SK-N-SH (cell line): ENCODE results near the gene DQX1. TPM values are rescaled to one million over a fixed set of nuclear protein-coding genes. Genes with fewer than 3 reads are reported as not detected.
A peak's percentile ranks its signal among the peaks of the same experiment; 100 is the strongest.

ENCODE experiments used
- CTCF ChIA-PET: fragments of 300-600, 350-600 bp; formaldehyde crosslinking; extraction: SDS; loops from one replicate; lab custom pipeline; 2021; lab: Yijun Ruan, JAX
- POLR2A ChIA-PET: fragments of 350-600 bp; sonication (Branson Sonifier 250); formaldehyde crosslinking; extraction: SDS; loops from one replicate; lab custom pipeline; 2020; ENCODE audit warnings: antibody characterized with exemption, inconsistent platforms; lab: Yijun Ruan, JAX
- DNase-seq: peaks from one replicate; pipeline ENCODE4 v3.0.0; 2012
- H2AFZ ChIP-seq: fragments of 200-600 bp; sonication (generic); 2 replicates; pipeline ENCODE4 v1.8.1; 2016; ENCODE audit warnings: antibody characterized with exemption, mild to moderate bottlenecking, low read depth
- H3F3A ChIP-seq: fragments of 200-600 bp; sonication (generic); replicated peaks from 2 replicates; pipeline ENCODE3; 2016; ENCODE audit warnings: antibody characterized with exemption, mild to moderate bottlenecking; ENCODE audit not compliant: insufficient read depth
- H3K27ac ChIP-seq, 2 experiments: fragments of 200-500 bp in 1 of 2; fragments of 200-600 bp in 1 of 2; sonication (Bioruptor generic) in 1 of 2; sonication (generic), shearing (Covaris generic) in 1 of 2; 2 replicates each; pipeline versions ENCODE4 v1.5.1 to v1.6.1; 2014 to 2016; ENCODE audit warnings: low read depth in 2 of 2, inconsistent platforms in 1 of 2, low read length in 1 of 2, mild to moderate bottlenecking in 1 of 2, mixed read lengths in 1 of 2
- H3K27me3 ChIP-seq: fragments of 200-600 bp; sonication (generic), shearing (Covaris generic); 2 replicates; pipeline ENCODE4 v1.6.1; 2016; ENCODE audit warnings: mixed run types; ENCODE audit not compliant: insufficient read depth
- H3K36me3 ChIP-seq, 2 experiments: fragments of 200-500 bp in 1 of 2; fragments of 200-600 bp in 1 of 2; sonication (Bioruptor generic) in 1 of 2; sonication (generic) in 1 of 2; replicated peaks in 1 of 2; 2 replicates each; pipeline versions ENCODE3 to v1.5.1; 2014 to 2016; ENCODE audit warnings: low read length in 1 of 2, mild to moderate bottlenecking in 1 of 2; ENCODE audit not compliant: insufficient read depth in 2 of 2, control insufficient read depth in 1 of 2
- H3K4me1 ChIP-seq, 2 experiments: fragments of 200-500 bp in 1 of 2; fragments of 200-600 bp in 1 of 2; sonication (Bioruptor generic) in 1 of 2; sonication (generic), shearing (Covaris generic) in 1 of 2; 2 replicates each; pipeline versions ENCODE4 v1.5.1 to v1.6.1; 2014 to 2016; ENCODE audit warnings: low read depth in 1 of 2, low read length in 1 of 2, mixed run types in 1 of 2; ENCODE audit not compliant: insufficient read depth in 2 of 2, control insufficient read depth in 1 of 2
- H3K4me2 ChIP-seq: fragments of 200-600 bp; sonication (generic), shearing (Covaris generic); 2 replicates; pipeline ENCODE4 v1.6.1; 2017; ENCODE audit warnings: mixed run types
- H3K4me3 ChIP-seq, 2 experiments: fragments of 200-500 bp in 1 of 2; fragments of 200-600 bp in 1 of 2; sonication (Bioruptor generic) in 1 of 2; sonication (generic), shearing (Covaris generic) in 1 of 2; 2 replicates each; pipeline versions ENCODE4 v1.5.1 to v1.8.1; 2014 to 2016; ENCODE audit warnings: low read depth in 2 of 2, inconsistent platforms in 1 of 2, low read length in 1 of 2, mild to moderate bottlenecking in 1 of 2, mixed read lengths in 1 of 2, moderate library complexity in 1 of 2
- H3K79me2 ChIP-seq: fragments of 200-600 bp; sonication (generic); 2 replicates; pipeline ENCODE4 v1.8.1; 2017; ENCODE audit warnings: mild to moderate bottlenecking; ENCODE audit not compliant: insufficient read depth
- H3K9ac ChIP-seq: fragments of 200-600 bp; sonication (generic); 2 replicates; pipeline ENCODE4 v1.6.1; 2017; ENCODE audit warnings: mixed run types
- H3K9me2 ChIP-seq: fragments of 200-600 bp; sonication (generic); 2 replicates; pipeline ENCODE4 v1.6.1; 2017; ENCODE audit warnings: mixed run types
- H3K9me3 ChIP-seq: fragments of 200-600 bp; sonication (generic); 2 replicates; pipeline ENCODE4 v1.6.1; 2017; ENCODE audit warnings: mixed run types, mild to moderate bottlenecking, moderate library complexity
- H4K20me1 ChIP-seq: fragments of 200-600 bp; sonication (generic); 2 replicates; pipeline ENCODE4 v1.6.1; 2017; ENCODE audit warnings: mild to moderate bottlenecking, mixed run types; ENCODE audit not compliant: insufficient read depth
- CHD2 ChIP-seq: fragments of 150-350 bp; IDR thresholded peaks from 2 replicates; pipeline ENCODE4 v1.6.1; 2018; ENCODE audit warnings: low read length; ENCODE audit not compliant: partially characterized antibody
- ELF1 ChIP-seq: IDR thresholded peaks from 2 replicates; pipeline ENCODE4 v1.4.0; 2012
- EP300 ChIP-seq, 2 experiments: IDR thresholded peaks; 2 replicates each; pipeline versions ENCODE4 v1.4.0 to v1.6.1; 2012; ENCODE audit warnings: borderline replicate concordance in 1 of 2, low read depth in 1 of 2, low read length in 1 of 2
- EZH2phosphoT487 ChIP-seq: fragments of 200-600 bp; sonication (generic); IDR thresholded peaks from 2 replicates; pipeline ENCODE4 v1.6.1; 2017; ENCODE audit warnings: low read depth, mixed run types, mild to moderate bottlenecking, antibody characterized with exemption, moderate library complexity, borderline replicate concordance
- FOXM1 ChIP-seq: IDR thresholded peaks from 2 replicates; pipeline ENCODE4 v1.4.0; 2012; ENCODE audit warnings: low read depth, mild to moderate bottlenecking
- GABPA ChIP-seq: IDR thresholded peaks from 2 replicates; pipeline ENCODE4 v1.4.0; 2012; ENCODE audit warnings: low read depth, mild to moderate bottlenecking
- GATA2 ChIP-seq: sonication (generic); formaldehyde crosslinking; IDR thresholded peaks from 2 replicates; pipeline ENCODE4 v1.5.0; 2020; ENCODE audit warnings: mild to moderate bottlenecking, missing genetic modification reagents
- JUND ChIP-seq: IDR thresholded peaks from 2 replicates; pipeline ENCODE4 v1.4.0; 2012
- MEF2A ChIP-seq: IDR thresholded peaks from 2 replicates; pipeline ENCODE4 v1.4.0; 2012; ENCODE audit warnings: low read depth, borderline replicate concordance
- MXI1 ChIP-seq: IDR thresholded peaks from 2 replicates; pipeline ENCODE4 v1.6.1; 2012; ENCODE audit warnings: mild to moderate bottlenecking, low read depth, low read length, improper control_type of control experiment
- NFIC ChIP-seq: IDR thresholded peaks from 2 replicates; pipeline ENCODE4 v1.4.0; 2012; ENCODE audit warnings: borderline replicate concordance
- NRF1 ChIP-seq: IDR thresholded peaks from 2 replicates; pipeline ENCODE4 v1.6.1; 2012; ENCODE audit warnings: low read depth, mild to moderate bottlenecking, low read length
- POLR2AphosphoS5 ChIP-seq: IDR thresholded peaks from 2 replicates; pipeline ENCODE4 v1.6.1; 2012; ENCODE audit warnings: low read depth, low read length
- RAD21 ChIP-seq: IDR thresholded peaks from 2 replicates; pipeline ENCODE4 v1.6.1; 2012; ENCODE audit warnings: mild to moderate bottlenecking, low read length
- RXRA ChIP-seq: IDR thresholded peaks from 2 replicates; pipeline ENCODE4 v1.4.0; 2012; ENCODE audit warnings: low read depth, mild to moderate bottlenecking, borderline replicate concordance
- SIN3A ChIP-seq: IDR thresholded peaks from 2 replicates; pipeline ENCODE4 v1.6.1; 2012; ENCODE audit warnings: low read depth, mild to moderate bottlenecking, low read length, moderate library complexity, borderline replicate concordance
- TAF1 ChIP-seq: IDR thresholded peaks from 2 replicates; pipeline ENCODE4 v1.6.1; 2012; ENCODE audit warnings: low read depth, mild to moderate bottlenecking, low read length, moderate library complexity, borderline replicate concordance
- TEAD4 ChIP-seq: IDR thresholded peaks from 2 replicates; pipeline ENCODE4 v1.4.0; 2012; ENCODE audit warnings: mild to moderate bottlenecking, borderline replicate concordance; ENCODE audit not compliant: insufficient read depth
- WGBS: methylation state at CpG from one replicate; pipeline ENCODE4 v1.1.6; 2017; ENCODE audit warnings: low lambda C conversion rate; 5-methylcytosine and 5-hydroxymethylcytosine counted together
- polyA plus RNA-seq, 3 experiments: library from polyadenylated mRNA; depleted of rRNA; stranded (reverse); fragments of >200 nt; gene quantifications; 2 replicates each; pipeline ENCODE4 v1.2.3, GENCODE V29; 2012
- TF ChIP-seq, protein P1 (sequence below): IDR thresholded peaks from 2 replicates; pipeline ENCODE4 v1.4.0; 2012; ENCODE audit warnings: low read depth, borderline replicate concordance
- TF ChIP-seq, protein P2 (sequence below): IDR thresholded peaks from 2 replicates; pipeline ENCODE4 v1.4.0; 2012; ENCODE audit warnings: low read depth

Gene DQX1
- polyA plus RNA-seq, 1 of the 3 experiments (the other 2 are of a cell fraction) = 1.6 TPM

DNA sequence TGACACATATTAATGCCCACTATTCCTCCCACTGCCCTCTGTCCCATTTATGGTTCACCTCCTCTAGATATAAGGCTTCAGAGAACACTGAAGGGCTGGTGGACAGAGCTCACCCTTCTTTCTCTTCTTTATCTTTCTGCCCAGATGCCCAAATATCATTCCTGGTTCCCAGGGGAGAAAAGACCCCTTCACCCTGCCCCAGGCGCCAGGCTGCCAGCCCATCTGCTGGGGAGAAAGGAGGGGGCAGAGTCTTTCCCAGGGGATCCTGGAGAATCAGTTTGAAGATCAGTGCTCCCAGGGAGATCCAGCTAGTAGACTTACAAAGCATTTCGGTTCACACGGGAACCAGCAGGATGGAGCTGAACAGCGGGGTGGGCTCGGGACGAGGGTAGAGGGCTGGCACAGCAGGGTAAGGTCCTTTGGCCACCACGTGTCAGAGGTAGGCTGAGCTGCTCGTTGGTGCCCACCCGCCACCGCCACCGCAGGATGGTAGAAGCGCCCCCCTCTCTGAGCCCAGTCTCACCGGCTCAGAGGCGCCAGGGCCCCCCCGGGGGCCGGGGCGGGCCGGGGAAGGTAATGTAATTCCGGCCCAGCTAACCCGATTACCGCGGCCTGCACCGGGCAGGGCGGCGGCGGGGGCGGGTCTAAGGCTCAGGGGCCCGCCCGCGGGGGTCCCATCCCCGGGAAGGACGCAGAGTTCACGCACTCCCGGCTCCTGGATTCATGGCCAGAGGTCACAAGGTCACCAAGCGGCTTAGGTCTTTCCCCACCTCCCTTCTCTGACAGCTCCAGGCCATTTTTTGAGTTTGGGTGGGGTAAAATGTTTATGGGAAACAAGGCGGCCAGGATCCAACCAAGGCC, 13.1 kb downstream of the DQX1 start:
- TF ChIP-seq MEF2A (no peak), RXRA (no peak), NRF1 (no peak), CHD2 (peak; percentile 40), RAD21 (no peak), GABPA (no peak), MXI1 (peak; percentile 86), POLR2AphosphoS5 (no peak), FOXM1 (0 out of 2 replicates have a peak, but pooled peaks have one; percentile 16), TEAD4 (0 out of 2 replicates have a peak, but pooled peaks have one; percentile 38), EZH2phosphoT487 (no peak), EP300 (IDR thresholded peaks at IDR 0.05; ENCODE audit: borderline replicate concordance in 1 of 2, low read depth in 1 of 2, low read length in 1 of 2) (peak; percentile 43 to 80; a peak in 3 of 4 replicates), JUND (no peak), NFIC (no peak), GATA2 (CRISPR knock-in tag) (no peak; the same call in 1 of the 2 replicates), TAF1 (no peak), ELF1 (no peak), SIN3A (0 out of 2 replicates have a peak, but pooled peaks have one; percentile 11)
- TF ChIP-seq, protein P1, sequence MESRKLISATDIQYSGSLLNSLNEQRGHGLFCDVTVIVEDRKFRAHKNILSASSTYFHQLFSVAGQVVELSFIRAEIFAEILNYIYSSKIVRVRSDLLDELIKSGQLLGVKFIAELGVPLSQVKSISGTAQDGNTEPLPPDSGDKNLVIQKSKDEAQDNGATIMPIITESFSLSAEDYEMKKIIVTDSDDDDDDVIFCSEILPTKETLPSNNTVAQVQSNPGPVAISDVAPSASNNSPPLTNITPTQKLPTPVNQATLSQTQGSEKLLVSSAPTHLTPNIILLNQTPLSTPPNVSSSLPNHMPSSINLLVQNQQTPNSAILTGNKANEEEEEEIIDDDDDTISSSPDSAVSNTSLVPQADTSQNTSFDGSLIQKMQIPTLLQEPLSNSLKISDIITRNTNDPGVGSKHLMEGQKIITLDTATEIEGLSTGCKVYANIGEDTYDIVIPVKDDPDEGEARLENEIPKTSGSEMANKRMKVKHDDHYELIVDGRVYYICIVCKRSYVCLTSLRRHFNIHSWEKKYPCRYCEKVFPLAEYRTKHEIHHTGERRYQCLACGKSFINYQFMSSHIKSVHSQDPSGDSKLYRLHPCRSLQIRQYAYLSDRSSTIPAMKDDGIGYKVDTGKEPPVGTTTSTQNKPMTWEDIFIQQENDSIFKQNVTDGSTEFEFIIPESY = no peak
- TF ChIP-seq, protein P2, sequence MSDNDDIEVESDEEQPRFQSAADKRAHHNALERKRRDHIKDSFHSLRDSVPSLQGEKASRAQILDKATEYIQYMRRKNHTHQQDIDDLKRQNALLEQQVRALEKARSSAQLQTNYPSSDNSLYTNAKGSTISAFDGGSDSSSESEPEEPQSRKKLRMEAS = no peak
- peaks cover 16 to 25% of the 10 kb centered on the region in 2 experiments; a peak in 3 of 4 replicates for H3K4me1 ChIP-seq
- H3K9me2 ChIP-seq = no peaks in the 10 kb centered on the region
- DNase-seq = peak; percentile 92
- peak overlapping the region; percentile 53 to 95; a peak in 3 of 4 replicates for H3K27ac ChIP-seq
- no peaks in the 10 kb centered on the region for H4K20me1 ChIP-seq
- WGBS = 16% methylated on average over 16 of the region's 36 CpGs
- H3K4me2 ChIP-seq = peak overlapping the region; percentile 99
- CTCF ChIA-PET = interaction anchor here (0.7 to 3.1 kb wide), 9 partner anchors 9 to 263 kb away, joined by 3 to 14 read pairs (median 3); partner anchors contain the start of genes CCDC142 and TTC31
- peak overlapping the region; percentile 68 to 90 for H3K4me3 ChIP-seq
- POLR2A ChIA-PET = interaction anchor here (0.6 to 1.9 kb wide), 7 partner anchors 8 to 55 kb away, joined by 3 to 7 read pairs (median 4); partner anchors contain the start of genes CCDC142, TTC31 and WBP1
- peaks cover 28% of the 10 kb centered on the region for H3F3A ChIP-seq
- H3K9ac ChIP-seq = peak overlapping the region; percentile 71
- H3K27me3 ChIP-seq = no peaks in the 10 kb centered on the region
- peaks cover 23% of the 10 kb centered on the region; the same call in 1 of the 2 replicates for H3K79me2 ChIP-seq
- H2AFZ ChIP-seq = peak overlapping the region; percentile 90
- peaks cover 4% of the 10 kb centered on the region in 2 experiments for H3K36me3 ChIP-seq
- no peaks in the 10 kb centered on the region for H3K9me3 ChIP-seq
